ENCODE measurements around the gene GPR61.

Gene GPR61

DNA sequence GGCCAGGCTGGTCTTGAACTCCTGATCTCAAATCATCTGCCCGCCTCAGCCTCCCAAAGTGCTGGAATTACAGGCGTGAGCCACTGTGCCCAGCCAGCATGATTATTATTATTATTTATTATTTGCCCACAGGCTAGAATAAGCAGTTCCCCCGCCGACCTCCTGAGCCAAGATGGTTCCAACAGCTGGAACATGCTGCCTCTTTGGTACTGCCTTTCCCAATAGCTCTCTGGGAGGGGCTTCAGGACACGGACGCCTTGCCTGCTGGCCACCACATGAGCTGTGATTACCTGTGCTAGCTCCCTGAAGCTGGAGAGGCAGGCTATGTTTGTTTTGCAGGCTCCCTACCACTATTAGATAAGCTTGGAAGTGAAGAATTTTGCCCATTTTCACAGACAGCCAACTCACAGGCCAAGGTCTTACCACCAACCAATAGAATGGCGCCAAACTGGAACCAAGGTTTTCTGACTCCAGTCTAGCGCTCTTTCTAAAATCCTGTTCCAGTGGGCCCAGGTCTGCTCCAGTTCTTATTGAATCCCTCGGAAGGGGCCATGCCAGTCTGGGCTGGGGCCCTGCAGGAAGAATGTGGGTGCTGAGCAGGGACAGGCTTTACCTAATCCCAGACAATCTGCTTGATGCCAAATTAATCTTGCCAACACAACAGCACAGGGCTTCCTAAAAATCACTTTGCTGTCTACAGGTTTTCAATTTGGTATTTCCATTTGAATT, 2.1 kb upstream of the GPR61 start:
- DNase-seq: no peak

- DNase-seq: no peak
Observed at GRCh38 chr1:109538827-109539555, 681 bp upstream of the GPR61 start.

DNA sequence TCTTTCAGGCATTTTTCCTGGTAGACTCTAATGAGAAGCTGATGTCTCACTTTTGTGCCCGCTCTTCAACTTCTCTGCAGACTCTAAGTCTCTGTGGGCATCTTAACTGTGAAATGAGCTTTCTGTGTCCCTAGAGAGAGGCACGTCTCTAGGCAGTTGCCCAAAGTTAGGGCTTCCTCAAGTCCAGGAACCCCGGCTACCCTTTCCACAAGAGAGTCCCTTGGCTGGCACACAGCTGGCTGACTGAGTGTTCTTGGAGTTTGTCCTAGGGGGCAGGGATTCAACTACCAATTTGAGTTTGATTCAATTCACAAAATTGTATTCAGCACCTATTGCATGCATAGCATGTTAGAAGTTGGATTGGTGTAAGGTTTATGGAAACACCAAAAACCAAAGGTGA, 1.4 kb downstream of the GPR61 start:
- no peak for DNase-seq

GRCh38 chr1:109542657-109543056, 3.0 kb downstream of the GPR61 start:
- DNase-seq: no peak

- DNase-seq: no peak
Observed at GRCh38 chr1:109543283-109543987, 3.8 kb downstream of the GPR61 start.

- DNase-seq: no peak
Observed at GRCh38 chr1:109543988-109544735, 4.5 kb downstream of the GPR61 start.

GRCh38 chr1:109546311-109547109, 6.8 kb downstream of the GPR61 start:
- DNase-seq: peak; percentile 88

- DNase-seq: no peak
Observed at GRCh38 chr1:109547463-109548320, 8.0 kb downstream of the GPR61 start.

GRCh38 chr1:109548321-109549267, 8.9 kb downstream of the GPR61 start, which contains the start of gene GNAI3:
GNAI3 (plus strand) TSS chr1:109548615; CDS start chr1:109548721, 106 bp downstream.
- DNase-seq: peak; percentile 92

GRCh38 chr1:109556563-109556962, 16.9 kb downstream of the GPR61 start:
- no peak for DNase-seq

GRCh38 chr1:109557520-109557919, 17.8 kb downstream of the GPR61 start:
- no peak for DNase-seq

GRCh38 chr1:109559995-109560394, 20.3 kb downstream of the GPR61 start:
- DNase-seq: no peak

DNA sequence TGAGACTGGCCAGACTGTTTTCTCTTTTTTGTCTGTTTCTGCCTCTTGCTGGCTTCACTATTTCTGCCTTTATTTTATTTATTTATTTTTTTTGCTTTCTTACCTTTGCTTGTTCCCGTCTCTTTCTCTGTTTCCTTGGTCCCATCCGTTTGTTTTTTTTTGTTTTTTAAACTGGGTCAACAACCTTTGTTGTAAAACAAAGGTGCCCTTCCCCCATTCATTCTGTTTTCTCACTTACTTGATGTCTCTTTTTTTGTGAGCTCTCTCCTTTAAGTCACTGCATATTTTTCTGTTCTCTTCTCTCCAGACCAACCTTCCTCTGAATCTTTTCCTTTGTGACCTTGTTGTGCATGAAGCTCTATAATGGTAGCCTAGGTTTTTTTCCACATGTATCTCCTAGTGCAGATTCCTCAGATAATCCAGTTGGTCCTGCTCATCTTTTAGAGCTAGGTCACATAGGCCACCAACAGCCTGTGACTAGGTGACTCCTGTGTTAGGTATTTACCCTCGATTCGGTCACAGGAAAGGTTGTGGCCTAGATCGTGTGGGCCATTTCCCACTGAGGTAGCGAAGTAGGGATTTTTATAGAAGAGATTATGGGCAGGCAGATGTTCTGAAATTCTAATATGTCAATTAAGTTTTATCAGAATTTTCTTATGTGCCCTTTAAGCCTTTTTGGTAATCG, 24.7 kb downstream of the GPR61 start:
- DNase-seq: no peak

DNA sequence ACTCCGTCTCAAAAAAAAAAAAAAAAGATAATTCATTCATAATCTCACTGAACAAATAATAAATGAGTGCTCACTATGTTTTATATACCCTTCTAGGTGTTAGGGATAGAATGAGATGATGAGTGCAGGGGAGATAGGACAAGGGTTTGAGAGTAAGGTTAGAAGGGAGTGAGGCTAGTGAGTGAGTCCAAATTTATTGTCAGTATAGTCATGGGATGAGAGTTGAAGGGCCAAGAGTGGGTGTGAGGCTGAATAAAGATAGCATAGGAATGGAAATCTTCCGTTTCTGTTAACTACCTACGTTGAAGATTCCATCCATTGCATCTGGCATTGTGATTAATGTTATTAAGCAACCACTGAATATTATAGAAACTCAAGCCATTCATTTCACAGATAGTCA, 25.6 kb downstream of the GPR61 start:
- no peak for DNase-seq

DNA sequence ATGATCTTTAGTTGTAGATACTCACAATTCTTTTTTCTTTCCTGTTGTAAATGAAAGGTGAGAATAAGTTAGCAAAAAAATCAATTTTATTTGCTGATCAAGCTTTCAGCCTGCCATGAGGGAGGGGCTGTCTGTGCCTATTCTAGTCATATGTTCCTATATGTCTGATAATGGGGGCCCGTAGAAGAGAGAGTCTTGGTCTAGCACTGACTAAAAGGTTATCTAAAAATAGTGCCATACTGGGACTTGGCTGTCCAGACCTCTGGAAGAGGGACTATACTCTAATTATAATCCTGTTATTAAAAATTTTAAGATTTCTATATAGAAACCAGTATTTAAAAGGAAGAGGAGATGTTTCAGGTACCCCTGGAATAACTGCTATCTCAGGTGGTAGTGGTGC, 27.3 kb downstream of the GPR61 start:
- no peak for DNase-seq

- no peak for DNase-seq
Observed at GRCh38 chr1:109567877-109568672, 28.4 kb downstream of the GPR61 start.

GRCh38 chr1:109569323-109569722, 29.7 kb downstream of the GPR61 start:
- no peak for DNase-seq

DNA sequence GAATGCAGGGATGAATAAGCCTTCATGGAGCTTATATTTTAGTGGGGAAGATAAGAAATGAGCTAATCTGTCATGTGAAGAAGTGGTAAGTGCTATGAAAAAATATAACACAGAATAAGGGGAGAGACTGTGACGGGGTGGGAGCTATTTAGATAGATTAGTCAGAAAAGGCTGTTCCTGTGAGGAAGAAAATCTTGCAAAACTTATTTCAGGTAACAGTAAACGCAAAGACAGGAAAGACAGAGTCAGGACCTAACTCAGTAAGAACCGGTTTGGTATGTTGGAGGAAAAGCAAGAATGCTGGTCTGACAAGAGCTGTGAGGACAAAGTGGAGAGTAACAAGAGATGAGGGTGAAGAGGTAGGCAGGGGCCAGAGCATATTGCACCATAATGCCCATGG, 30.7 kb downstream of the GPR61 start:
- DNase-seq: no peak

DNA sequence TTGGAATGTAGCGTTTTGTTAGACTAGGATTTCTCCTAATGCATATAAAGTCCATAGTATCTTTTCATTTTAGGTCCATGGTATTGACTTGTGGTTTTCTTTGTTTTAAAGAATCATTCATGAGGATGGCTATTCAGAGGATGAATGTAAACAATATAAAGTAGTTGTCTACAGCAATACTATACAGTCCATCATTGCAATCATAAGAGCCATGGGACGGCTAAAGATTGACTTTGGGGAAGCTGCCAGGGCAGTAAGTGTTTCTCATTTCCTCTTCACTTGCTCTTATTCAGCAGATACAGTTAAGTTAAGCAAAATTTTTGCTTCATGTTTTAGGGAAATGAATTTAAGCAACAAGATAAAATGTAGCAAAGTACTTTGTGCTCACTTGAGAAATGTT, 34.1 kb downstream of the GPR61 start:
- DNase-seq: no peak

Measured in NCI-H146 (cell line).